KMS-11 (cell line): ENCODE measurements around the gene RBBP8NL.

Experiments used
- H2AFZ ChIP-seq: fragments of 200-600 bp; sonication (generic); 2 replicates; pipeline ENCODE4 v1.6.1; 2016; ENCODE audit warnings: antibody characterized with exemption, mixed run types, low read depth
- H3K27ac ChIP-seq: fragments of 200-600 bp; sonication (generic); 2 replicates; pipeline ENCODE4 v1.6.1; 2016; ENCODE audit warnings: mild to moderate bottlenecking, mixed run types
- H3K27me3 ChIP-seq: fragments of 200-600 bp; sonication (generic); 2 replicates; pipeline ENCODE4 v1.6.1; 2017; ENCODE audit warnings: mild to moderate bottlenecking, low read depth, mixed run types, moderate library complexity; ENCODE audit not compliant: insufficient read depth
- H3K36me3 ChIP-seq: fragments of 200-600 bp; sonication (generic); 2 replicates; pipeline ENCODE4 v1.6.1; 2017; ENCODE audit warnings: mild to moderate bottlenecking, mixed run types; ENCODE audit not compliant: insufficient read depth
- H3K4me1 ChIP-seq: fragments of 200-600 bp; sonication (generic); 2 replicates; pipeline ENCODE4 v1.6.1; 2016; ENCODE audit warnings: mild to moderate bottlenecking, low read depth, mixed run types; ENCODE audit not compliant: poor library complexity, severe bottlenecking
- H3K4me2 ChIP-seq: fragments of 200-600 bp; sonication (generic); 2 replicates; pipeline ENCODE4 v1.7.0; 2016; ENCODE audit warnings: mild to moderate bottlenecking, mixed run types
- H3K4me3 ChIP-seq: fragments of 200-600 bp; sonication (generic); IDR thresholded peaks from 2 replicates; pipeline ENCODE4 v1.6.1; 2017; ENCODE audit warnings: low read depth, low read length, mixed read lengths; ENCODE audit not compliant: insufficient read depth
- H3K79me2 ChIP-seq: fragments of 200-600 bp; sonication (generic); 2 replicates; pipeline ENCODE4 v1.6.1; 2016; ENCODE audit warnings: low read depth, mixed run types; ENCODE audit not compliant: insufficient read depth
- H3K9ac ChIP-seq: fragments of 200-600 bp; sonication (generic); 2 replicates; pipeline ENCODE4 v1.6.1; 2016; ENCODE audit warnings: mild to moderate bottlenecking, mixed run types
- H4K20me1 ChIP-seq: fragments of 200-600 bp; sonication (generic); 2 replicates; pipeline ENCODE4 v1.6.1; 2016; ENCODE audit warnings: mild to moderate bottlenecking, mixed run types; ENCODE audit not compliant: insufficient read depth
- CTCF ChIP-seq: fragments of 200-600 bp; sonication (generic); conservative IDR thresholded peaks from 2 replicates; pipeline ENCODE4 v1.6.1; 2017; ENCODE audit warnings: low read depth, mild to moderate bottlenecking, antibody characterized with exemption, low read length, moderate library complexity, mixed read lengths

The RBBP8NL gene

GRCh38 chr20:62451970-62452369 lies 24.6 kb upstream of the RBBP8NL start:
- no peak overlapping the region for H3K27ac ChIP-seq
- no peak for TF ChIP-seq CTCF
- no peaks in the 10 kb centered on the region for H3K36me3 ChIP-seq
- peaks cover 6% of the 10 kb centered on the region for H3K4me1 ChIP-seq
- H3K4me2 ChIP-seq = no peak overlapping the region
- no peak overlapping the region for H3K9ac ChIP-seq
- no peak overlapping the region for H3K4me3 ChIP-seq
- H4K20me1 ChIP-seq = no peaks in the 10 kb centered on the region
- no peak overlapping the region for H2AFZ ChIP-seq
- peaks cover 93% of the 10 kb centered on the region for H3K27me3 ChIP-seq
- H3K79me2 ChIP-seq = no peaks in the 10 kb centered on the region

- H3K79me2 ChIP-seq = no peaks in the 10 kb centered on the region
- H3K27ac ChIP-seq = no peak overlapping the region
- no peak overlapping the region for H3K4me3 ChIP-seq
- no peaks in the 10 kb centered on the region for H3K36me3 ChIP-seq
- H4K20me1 ChIP-seq = no peaks in the 10 kb centered on the region
- peaks cover 93% of the 10 kb centered on the region for H3K27me3 ChIP-seq
- TF ChIP-seq CTCF = no peak
- H3K4me1 ChIP-seq = peaks cover 6% of the 10 kb centered on the region
- no peak overlapping the region for H3K4me2 ChIP-seq
- H3K9ac ChIP-seq = no peak overlapping the region
- no peak overlapping the region for H2AFZ ChIP-seq
Measured at GRCh38 chr20:62451156-62451767, 23.9 kb upstream of the RBBP8NL start.

GRCh38 chr20:62449951-62450691 lies 22.8 kb upstream of the RBBP8NL start:
- Histone ChIP-seq H3K4me1 (peaks cover 6% of the 10 kb centered on the region), H3K4me3 (no peak overlapping the region), H3K9ac (no peak overlapping the region), H3K4me2 (no peak overlapping the region), H4K20me1 (no peaks in the 10 kb centered on the region), H3K79me2 (no peaks in the 10 kb centered on the region), H2AFZ (no peak overlapping the region), H3K36me3 (no peaks in the 10 kb centered on the region), H3K27ac (no peak overlapping the region), H3K27me3 (peaks cover 90% of the 10 kb centered on the region)
- 0 out of 2 replicates have a peak, but pooled peaks have one; percentile 17 for TF ChIP-seq CTCF

DNA sequence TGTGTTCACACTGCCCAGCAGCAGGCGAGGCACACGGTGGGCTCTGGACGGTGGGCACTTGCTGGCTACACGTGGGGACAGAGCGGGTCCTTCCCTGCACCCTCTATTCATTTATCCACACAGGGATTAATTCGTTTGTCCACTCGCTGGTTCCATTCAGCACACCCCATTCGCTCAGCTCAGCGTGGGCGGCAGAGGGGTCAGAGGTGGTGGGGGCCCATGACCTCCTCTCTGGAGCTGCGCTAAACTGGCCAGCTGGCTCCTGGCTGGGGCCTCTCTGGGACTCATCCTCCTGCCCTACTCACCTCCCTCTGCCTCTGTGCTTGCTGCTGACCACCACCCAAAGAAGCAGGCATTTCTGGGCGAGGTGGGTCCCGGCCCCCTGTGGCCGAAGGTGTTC lies 21.4 kb upstream of the RBBP8NL start:
- Histone ChIP-seq H3K4me3 (no peak overlapping the region), H3K4me1 (peaks cover 6% of the 10 kb centered on the region), H3K4me2 (no peak overlapping the region), H3K36me3 (no peaks in the 10 kb centered on the region), H4K20me1 (no peaks in the 10 kb centered on the region), H3K27me3 (peaks cover 90% of the 10 kb centered on the region), H2AFZ (no peak overlapping the region), H3K27ac (no peak overlapping the region), H3K79me2 (no peaks in the 10 kb centered on the region), H3K9ac (no peak overlapping the region)
- TF ChIP-seq CTCF = no peak
